Adrenal gland (tissue), 5 donors: ENCODE measurements around the gene SLC9B1.

ENCODE experiments used
- POLR2A ChIP-seq, 2 donors: fragments of 450-650 bp; IDR thresholded peaks; one replicate each; pipeline ENCODE4 v1.6.1; 2017; ENCODE audit warnings: antibody characterized with exemption in 2 of 2, mild to moderate bottlenecking in 2 of 2, moderate library complexity in 1 of 2
- TF ChIP-seq, protein P1 (sequence below), 6 experiments: fragments of 450-650 bp in 4 of 6; fragments of 200-600 bp in 2 of 6; sonication (generic) in 1 of 6; IDR thresholded peaks; 1 replicate in 5 of 6; 2 replicates in 1 of 6; pipeline versions ENCODE4 v1.5.1 to v1.8.0; 2016 to 2021; ENCODE audit warnings: antibody characterized with exemption in 6 of 6, mild to moderate bottlenecking in 2 of 6, moderate library complexity in 1 of 6
- donor health status: DM: no; HTN: no; CAD: no.

DNA sequence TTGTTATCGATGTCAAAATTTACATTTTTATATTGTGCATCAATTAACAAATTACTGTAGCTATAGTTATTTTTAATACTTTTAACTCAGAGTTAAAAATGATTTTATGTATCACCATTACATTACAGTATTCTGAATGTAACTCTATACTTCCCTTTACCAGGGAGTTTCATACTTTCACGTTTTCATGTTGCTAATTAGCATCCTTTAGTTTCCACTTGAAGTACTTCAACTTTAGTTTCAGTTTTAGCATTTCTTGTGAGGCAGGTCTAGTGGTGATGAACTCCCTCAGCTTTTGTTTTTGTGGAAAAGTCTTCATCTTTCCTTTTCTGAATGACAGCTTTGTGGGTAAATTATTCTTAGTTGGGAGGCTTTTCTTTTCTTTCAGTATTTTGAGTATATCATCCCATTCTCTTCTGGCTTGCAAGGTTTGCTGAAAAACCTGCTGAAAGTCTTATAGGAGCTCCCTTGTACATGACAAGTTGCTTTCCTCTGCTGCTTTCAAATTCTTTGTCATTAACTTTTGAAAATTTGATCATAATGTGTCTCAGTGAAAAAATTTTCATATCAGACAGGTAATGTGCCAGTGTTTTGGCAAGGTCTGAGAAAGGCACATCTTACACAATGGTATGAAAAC, 160.6 kb downstream of the SLC9B1 start:
- TF ChIP-seq, protein P1, sequence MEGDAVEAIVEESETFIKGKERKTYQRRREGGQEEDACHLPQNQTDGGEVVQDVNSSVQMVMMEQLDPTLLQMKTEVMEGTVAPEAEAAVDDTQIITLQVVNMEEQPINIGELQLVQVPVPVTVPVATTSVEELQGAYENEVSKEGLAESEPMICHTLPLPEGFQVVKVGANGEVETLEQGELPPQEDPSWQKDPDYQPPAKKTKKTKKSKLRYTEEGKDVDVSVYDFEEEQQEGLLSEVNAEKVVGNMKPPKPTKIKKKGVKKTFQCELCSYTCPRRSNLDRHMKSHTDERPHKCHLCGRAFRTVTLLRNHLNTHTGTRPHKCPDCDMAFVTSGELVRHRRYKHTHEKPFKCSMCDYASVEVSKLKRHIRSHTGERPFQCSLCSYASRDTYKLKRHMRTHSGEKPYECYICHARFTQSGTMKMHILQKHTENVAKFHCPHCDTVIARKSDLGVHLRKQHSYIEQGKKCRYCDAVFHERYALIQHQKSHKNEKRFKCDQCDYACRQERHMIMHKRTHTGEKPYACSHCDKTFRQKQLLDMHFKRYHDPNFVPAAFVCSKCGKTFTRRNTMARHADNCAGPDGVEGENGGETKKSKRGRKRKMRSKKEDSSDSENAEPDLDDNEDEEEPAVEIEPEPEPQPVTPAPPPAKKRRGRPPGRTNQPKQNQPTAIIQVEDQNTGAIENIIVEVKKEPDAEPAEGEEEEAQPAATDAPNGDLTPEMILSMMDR (IDR thresholded peaks at IDR 0.05): no peak
- no peak for TF ChIP-seq POLR2A (IDR thresholded peaks at IDR 0.05)
